Nephron (organoid): ENCODE data around the gene IQCE.

Experiments
- H3K27ac Mint-ChIP-seq, 3 experiments: 2 replicates each; pipeline ENCODE4 v1.8.0; 2020; ENCODE audit warnings: mixed read lengths in 3 of 3, mild to moderate bottlenecking in 2 of 3, moderate library complexity in 1 of 3
- H3K27me3 Mint-ChIP-seq: 2 replicates; pipeline ENCODE4 v1.8.0; 2021; ENCODE audit warnings: low read depth, mild to moderate bottlenecking, moderate library complexity, mixed read lengths
- H3K36me3 Mint-ChIP-seq: 2 replicates; pipeline ENCODE4 v1.8.0; 2020; ENCODE audit warnings: low read depth, mixed read lengths
- H3K4me1 Mint-ChIP-seq: 2 replicates; pipeline ENCODE4 v1.8.0; 2020; ENCODE audit warnings: mixed read lengths
- H3K4me3 Mint-ChIP-seq, 3 experiments: 2 replicates each; pipeline ENCODE4 v1.8.0; 2020; ENCODE audit warnings: mild to moderate bottlenecking in 3 of 3, mixed read lengths in 3 of 3, moderate library complexity in 2 of 3
- H3K9me3 Mint-ChIP-seq: 2 replicates; pipeline ENCODE4 v1.8.0; 2020; ENCODE audit warnings: mixed read lengths
- CTCF ChIP-seq, 3 experiments: fragments of 200-600 bp; sonication (generic); IDR thresholded peaks; one replicate each; pipeline ENCODE4 v1.5.0; 2021; ENCODE audit warnings: antibody characterized with exemption in 3 of 3; ENCODE audit not compliant: unreplicated experiment in 3 of 3

IQCE gene

DNA sequence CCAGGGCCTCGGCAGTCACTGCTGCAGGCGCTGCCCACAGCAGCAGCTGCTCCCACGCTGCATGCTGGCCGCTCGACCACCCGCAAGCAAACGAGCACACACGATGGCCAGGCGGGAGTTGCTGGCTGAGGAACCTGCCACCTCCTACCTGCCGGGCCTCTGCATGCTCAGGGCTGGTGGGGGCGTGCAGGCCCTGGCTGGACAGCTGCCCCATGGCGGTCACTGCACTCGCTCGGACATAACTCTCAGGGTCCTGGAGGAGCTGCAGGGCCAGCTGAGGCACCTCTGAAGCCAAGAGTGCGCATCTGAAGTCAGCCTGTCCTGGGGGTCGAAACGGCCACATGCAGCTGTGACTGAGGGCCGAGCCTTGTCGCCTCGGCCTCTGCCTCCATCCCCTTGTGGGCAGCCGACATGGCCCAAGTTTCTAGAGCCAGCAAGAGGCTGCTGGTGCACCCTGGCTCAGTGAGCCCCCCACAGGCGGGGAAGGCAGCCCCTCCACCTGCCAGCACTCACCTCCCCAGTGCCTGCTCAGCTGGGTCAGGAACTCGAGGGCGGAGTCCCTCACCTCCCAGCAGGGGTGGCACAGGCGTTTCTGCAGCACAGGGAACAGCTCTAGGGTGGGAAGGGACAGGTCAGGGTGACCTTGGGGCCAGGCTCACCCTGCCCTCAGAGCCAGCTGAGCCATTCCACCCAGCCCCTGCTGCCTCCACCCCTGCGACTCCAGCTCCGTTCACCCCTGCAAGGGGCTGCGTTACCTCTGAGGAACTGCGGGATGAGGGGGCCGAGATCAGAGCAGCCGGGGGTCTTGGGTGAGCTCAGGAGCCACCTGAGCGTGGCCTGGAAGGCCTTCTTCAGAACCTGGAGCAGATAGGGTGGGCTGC, 19.5 kb upstream of the IQCE start:
- H3K27ac Mint-ChIP-seq = no peak overlapping the region
- no peak overlapping the region for H3K4me3 Mint-ChIP-seq
- no peak for TF ChIP-seq CTCF (IDR thresholded peaks at IDR 0.05; ENCODE audit: unreplicated experiment in 3 of 3)
- no peaks in the 10 kb centered on the region for H3K9me3 Mint-ChIP-seq
- no peaks in the 10 kb centered on the region for H3K27me3 Mint-ChIP-seq
- peaks cover 7% of the 10 kb centered on the region for H3K36me3 Mint-ChIP-seq
- H3K4me1 Mint-ChIP-seq = no peaks in the 10 kb centered on the region

DNA sequence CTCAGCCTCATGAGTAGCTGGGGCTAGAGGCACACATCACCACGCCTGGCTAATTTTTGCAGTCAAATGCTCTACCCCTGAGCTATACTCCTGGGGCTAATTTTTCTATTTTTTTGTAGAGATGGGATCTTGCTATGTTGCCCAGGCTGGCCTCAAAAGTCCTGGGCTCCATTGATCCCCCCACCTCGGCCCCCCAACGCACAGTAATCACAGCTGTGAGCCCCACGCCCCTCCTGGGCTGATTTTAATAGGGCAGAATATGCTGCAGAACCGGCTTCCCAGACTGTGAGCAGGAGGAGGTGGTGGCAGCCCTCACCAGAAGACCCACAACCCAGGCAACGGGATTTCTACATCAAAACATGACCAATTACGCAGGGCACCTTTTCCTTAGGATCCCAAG, 18.6 kb upstream of the IQCE start:
- Mint-ChIP-seq H3K4me3 (no peak overlapping the region), H3K27ac (no peak overlapping the region), H3K4me1 (no peaks in the 10 kb centered on the region), H3K9me3 (no peaks in the 10 kb centered on the region), H3K27me3 (no peaks in the 10 kb centered on the region), H3K36me3 (peaks cover 11% of the 10 kb centered on the region)
- TF ChIP-seq CTCF (IDR thresholded peaks at IDR 0.05; ENCODE audit: unreplicated experiment in 3 of 3) = no peak

DNA sequence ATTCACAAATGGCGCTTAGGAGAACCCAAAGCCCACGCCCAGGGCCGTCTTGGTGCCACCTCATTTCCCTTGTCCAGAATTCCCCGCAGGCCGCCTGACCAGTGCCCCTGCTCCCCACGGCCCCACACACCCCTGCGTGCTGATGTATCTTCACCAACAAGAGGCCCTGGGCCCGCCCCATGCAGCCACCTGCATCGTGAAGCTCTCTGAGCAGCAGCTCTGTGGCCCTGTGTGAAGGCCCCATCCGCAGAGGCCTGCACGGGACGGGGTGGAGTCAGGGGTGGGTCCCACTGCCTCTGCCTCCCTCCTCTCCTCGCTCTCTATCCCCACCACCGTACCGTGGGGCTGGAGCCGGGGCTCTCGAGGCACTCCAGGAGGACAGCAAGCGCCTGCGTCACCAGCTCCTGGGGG, 18.1 kb upstream of the IQCE start:
- H3K9me3 Mint-ChIP-seq = no peaks in the 10 kb centered on the region
- TF ChIP-seq CTCF (IDR thresholded peaks at IDR 0.05; ENCODE audit: unreplicated experiment in 3 of 3) = no peak
- no peaks in the 10 kb centered on the region for H3K4me1 Mint-ChIP-seq
- no peak overlapping the region for H3K27ac Mint-ChIP-seq
- H3K4me3 Mint-ChIP-seq = no peak overlapping the region
- no peaks in the 10 kb centered on the region for H3K27me3 Mint-ChIP-seq
- peaks cover 11% of the 10 kb centered on the region for H3K36me3 Mint-ChIP-seq

- H3K27ac Mint-ChIP-seq = no peak overlapping the region
- no peak for TF ChIP-seq CTCF (IDR thresholded peaks at IDR 0.05; ENCODE audit: unreplicated experiment in 3 of 3)
These were observed 17.3 kb upstream of the IQCE start for GRCh38 chr7:2541291-2542010.

GRCh38 chr7:2542011-2542915, 16.5 kb upstream of the IQCE start:
- no peak for TF ChIP-seq CTCF (IDR thresholded peaks at IDR 0.05; ENCODE audit: unreplicated experiment in 3 of 3)
- Mint-ChIP-seq H3K27me3 (no peaks in the 10 kb centered on the region), H3K36me3 (peaks cover 16% of the 10 kb centered on the region), H3K4me1 (no peaks in the 10 kb centered on the region), H3K9me3 (no peaks in the 10 kb centered on the region), H3K27ac (no peak overlapping the region), H3K4me3 (no peak overlapping the region)

More at GRCh38 chr7:2541291-2542010, 17.3 kb upstream of the IQCE start:
- Mint-ChIP-seq H3K36me3 (peaks cover 11% of the 10 kb centered on the region), H3K4me1 (no peaks in the 10 kb centered on the region), H3K4me3 (no peak overlapping the region), H3K27me3 (no peaks in the 10 kb centered on the region), H3K9me3 (no peaks in the 10 kb centered on the region)
